Breast epithelium (tissue), 4 donors: ENCODE measurements around the gene UNC5A. TPM values are rescaled to one million over a fixed set of nuclear protein-coding genes. Genes with fewer than 3 reads are reported as not detected.

Experiments used
- DNase-seq, 2 donors: peaks; one replicate each; pipeline ENCODE4 v3.0.0-alpha.2; 2019; ENCODE audit warnings: low spot score in 2 of 2
- H3K27ac ChIP-seq, 2 donors: fragments of 200-600 bp; sonication (generic) in 1 of 2; one replicate each; pipeline ENCODE4 v1.5.1; 2016 to 2019; ENCODE audit warnings: mild to moderate bottlenecking in 1 of 2
- H3K27me3 ChIP-seq, 2 donors: fragments of 200-600 bp; sonication (generic) in 1 of 2; one replicate each; pipeline versions ENCODE4 v1.5.1 to v1.6.0; 2017 to 2019; ENCODE audit warnings: control low read depth in 1 of 2, mild to moderate bottlenecking in 1 of 2
- H3K36me3 ChIP-seq: fragments of 200-600 bp; one replicate; pipeline ENCODE4 v1.5.1; 2019
- H3K4me1 ChIP-seq, 2 donors: fragments of 200-600 bp; sonication (generic); one replicate each; pipeline ENCODE4 v1.5.1; 2016 to 2019; ENCODE audit warnings: control low read depth in 1 of 2
- H3K4me3 ChIP-seq, 3 donors: fragments of 200-600 bp; sonication (generic); 1 replicate in 2 of 3; 2 replicates in 1 of 3; pipeline ENCODE4 v1.5.1; 2016 to 2019; ENCODE audit warnings: mild to moderate bottlenecking in 3 of 3, moderate library complexity in 2 of 3
- H3K9me3 ChIP-seq, 2 donors: fragments of 200-600 bp; sonication (generic) in 1 of 2; one replicate each; pipeline ENCODE4 v1.5.1; 2016 to 2019; ENCODE audit warnings: control low read depth in 1 of 2
- CTCF ChIP-seq, 3 donors: fragments of 450-650 bp; IDR thresholded peaks; one replicate each; pipeline ENCODE4 v1.5.1; 2016 to 2017; ENCODE audit warnings: antibody characterized with exemption in 3 of 3, mild to moderate bottlenecking in 3 of 3, moderate library complexity in 3 of 3
- POLR2A ChIP-seq: fragments of 450-650 bp; IDR thresholded peaks from one replicate; pipeline ENCODE4 v1.6.1; 2016; ENCODE audit warnings: antibody characterized with exemption, mild to moderate bottlenecking, moderate library complexity
- POLR2AphosphoS5 ChIP-seq, 3 donors: sonication (generic); formaldehyde crosslinking; IDR thresholded peaks; one replicate each; pipeline ENCODE4 v1.6.1; 2017; ENCODE audit warnings: antibody characterized with exemption in 3 of 3
- intact Hi-C: fragments of 100-400 bp; cut with DNase I; formaldehyde crosslinking; loops from one replicate; pipeline ENCODE4 v1.15.1; 2023; ENCODE audit warnings: low total_unique reads
- total RNA-seq, 3 donors: library from RNA; depleted of rRNA; stranded (reverse); fragments of >200 nt; gene quantifications; one replicate each; pipeline ENCODE4 v1.1.0, GENCODE V29; 2016

The UNC5A gene
- total RNA-seq, 3 donors from 2014 or later = 0.15 to 2.9 TPM; not detected in 1

GRCh38 chr5:176831425-176831824 lies 21.1 kb downstream of the UNC5A start:
- Histone ChIP-seq H3K27ac (no peak overlapping the region), H3K36me3 (no peaks in the 10 kb centered on the region), H3K4me1 (no peaks in the 10 kb centered on the region), H3K4me3 (no peak overlapping the region), H3K9me3 (peaks cover 0 to 7% of the 10 kb centered on the region in 2 donors), H3K27me3 (peaks cover 0 to 36% of the 10 kb centered on the region in 2 donors)
- TF ChIP-seq POLR2AphosphoS5 (IDR thresholded peaks at IDR 0.05) (no peak), POLR2A (no peak), CTCF (IDR thresholded peaks at IDR 0.05) (no peak)
- no peak for DNase-seq
- intact Hi-C loops = no loop called here

- no peak overlapping the region for H3K27ac ChIP-seq
- no peak overlapping the region for H3K4me3 ChIP-seq
- peaks cover 0 to 7% of the 10 kb centered on the region in 2 donors for H3K9me3 ChIP-seq
- H3K4me1 ChIP-seq = no peaks in the 10 kb centered on the region
- intact Hi-C loops = no loop called here
- DNase-seq = no peak
- H3K27me3 ChIP-seq = peaks cover 0 to 36% of the 10 kb centered on the region in 2 donors
- TF ChIP-seq CTCF (IDR thresholded peaks at IDR 0.05) (no peak), POLR2AphosphoS5 (IDR thresholded peaks at IDR 0.05) (no peak), POLR2A (no peak)
- no peaks in the 10 kb centered on the region for H3K36me3 ChIP-seq
Observed at GRCh38 chr5:176832162-176832561, 21.8 kb downstream of the UNC5A start.

- Histone ChIP-seq H3K4me1 (no peaks in the 10 kb centered on the region), H3K36me3 (no peaks in the 10 kb centered on the region)
- intact Hi-C loops = no loop called here
Observed at GRCh38 chr5:176833286-176833685, 22.9 kb downstream of the UNC5A start.

GRCh38 chr5:176835918-176836317 lies 25.6 kb downstream of the UNC5A start:
- peaks cover 0 to 45% of the 10 kb centered on the region in 2 donors for H3K27me3 ChIP-seq

More at GRCh38 chr5:176833286-176833685, 22.9 kb downstream of the UNC5A start:
- Histone ChIP-seq H3K9me3 (peaks cover 0 to 2% of the 10 kb centered on the region in 2 donors), H3K4me3 (no peak overlapping the region), H3K27ac (no peak overlapping the region), H3K27me3 (peaks cover 0 to 36% of the 10 kb centered on the region in 2 donors)
- TF ChIP-seq POLR2A (no peak), CTCF (IDR thresholded peaks at IDR 0.05) (no peak), POLR2AphosphoS5 (IDR thresholded peaks at IDR 0.05) (no peak)
- no peak for DNase-seq

More at GRCh38 chr5:176835918-176836317, 25.6 kb downstream of the UNC5A start:
- no peak overlapping the region for H3K4me3 ChIP-seq
- no peaks in the 10 kb centered on the region for H3K36me3 ChIP-seq
- no peaks in the 10 kb centered on the region for H3K4me1 ChIP-seq
- H3K9me3 ChIP-seq = no peaks in the 10 kb centered on the region
- intact Hi-C loops = no loop called here
- DNase-seq = no peak
- H3K27ac ChIP-seq = no peak overlapping the region
- TF ChIP-seq POLR2A (no peak), POLR2AphosphoS5 (IDR thresholded peaks at IDR 0.05) (no peak), CTCF (IDR thresholded peaks at IDR 0.05) (no peak)
